ENCODE results near the gene STARD9. TPM values are rescaled to one million over a fixed set of nuclear protein-coding genes. Genes with fewer than 3 reads are reported as not detected.

The STARD9 gene
- total and polyA plus RNA-seq, 10 of the 15 experiments (the other 5 are each of a cell fraction or from before 2014, with no cell fraction given) = 0.58 to 11.5 (median 6.1) TPM

- no peak for TF ChIP-seq CEBPZ (IDR thresholded peaks at IDR 0.05; ENCODE audit: low read depth, low read length)
- no peak for TF ChIP-seq ZNF217 (IDR thresholded peaks at IDR 0.05)
Observed at GRCh38 chr15:42688301-42688700, 112.9 kb downstream of the STARD9 start (continued).

- no peaks in the 10 kb centered on the region for H3K79me2 ChIP-seq (ENCODE audit: control insufficient read depth, insufficient read depth, low read length)
- CTCF ChIA-PET = no interaction called here
- in situ Hi-C loops (cut with MboI) (no loop called here), intact Hi-C loops (cut with micrococcal nuclease; ENCODE audit: unreplicated experiment) (no loop called here)
- H3K9ac ChIP-seq (ENCODE audit: control insufficient read depth, insufficient read depth, low read length) = no peak overlapping the region
- DNase-seq (ENCODE audit: low read depth, low spot score) (no peak), ATAC-seq (no peak), FAIRE-seq (no peak)
- no peaks in the 10 kb centered on the region for H3K9me3 ChIP-seq (replicated peaks; ENCODE audit: control insufficient read depth, insufficient read depth, low read length)
- RAD21 ChIA-PET (ENCODE audit: unreplicated experiment) = no interaction called here
- H3K4me2 ChIP-seq (ENCODE audit: control insufficient read depth, insufficient read depth) = no peak overlapping the region
- H3K4me3 ChIP-seq = no peak overlapping the region
- H3K36me3 ChIP-seq (ENCODE audit: control insufficient read depth in 2 of 2, insufficient read depth in 2 of 2, low read length in 1 of 2) = no peaks in the 10 kb centered on the region; a peak in 2 of 4 replicates
- no peak overlapping the region for H2AFZ ChIP-seq (ENCODE audit: control insufficient read depth, low read depth, low read length)
- no peaks in the 10 kb centered on the region for H3K4me1 ChIP-seq (ENCODE audit: control insufficient read depth, insufficient read depth, low read length)
- WGBS (ENCODE audit: insufficient coverage, insufficient replicate concordance, low lambda C conversion rate, missing lambda C conversion rate) = 89% methylated on average over 4 of the region's 4 CpGs
- SMC1A ChIA-PET (ENCODE audit: uncharacterized antibody, unreplicated experiment) = no interaction called here
- TF ChIP-seq, protein P1, sequence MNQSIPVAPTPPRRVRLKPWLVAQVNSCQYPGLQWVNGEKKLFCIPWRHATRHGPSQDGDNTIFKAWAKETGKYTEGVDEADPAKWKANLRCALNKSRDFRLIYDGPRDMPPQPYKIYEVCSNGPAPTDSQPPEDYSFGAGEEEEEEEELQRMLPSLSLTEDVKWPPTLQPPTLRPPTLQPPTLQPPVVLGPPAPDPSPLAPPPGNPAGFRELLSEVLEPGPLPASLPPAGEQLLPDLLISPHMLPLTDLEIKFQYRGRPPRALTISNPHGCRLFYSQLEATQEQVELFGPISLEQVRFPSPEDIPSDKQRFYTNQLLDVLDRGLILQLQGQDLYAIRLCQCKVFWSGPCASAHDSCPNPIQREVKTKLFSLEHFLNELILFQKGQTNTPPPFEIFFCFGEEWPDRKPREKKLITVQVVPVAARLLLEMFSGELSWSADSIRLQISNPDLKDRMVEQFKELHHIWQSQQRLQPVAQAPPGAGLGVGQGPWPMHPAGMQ (IDR thresholded peaks at IDR 0.05; ENCODE audit: borderline replicate concordance) = no peak
- TF ChIP-seq, protein P2, sequence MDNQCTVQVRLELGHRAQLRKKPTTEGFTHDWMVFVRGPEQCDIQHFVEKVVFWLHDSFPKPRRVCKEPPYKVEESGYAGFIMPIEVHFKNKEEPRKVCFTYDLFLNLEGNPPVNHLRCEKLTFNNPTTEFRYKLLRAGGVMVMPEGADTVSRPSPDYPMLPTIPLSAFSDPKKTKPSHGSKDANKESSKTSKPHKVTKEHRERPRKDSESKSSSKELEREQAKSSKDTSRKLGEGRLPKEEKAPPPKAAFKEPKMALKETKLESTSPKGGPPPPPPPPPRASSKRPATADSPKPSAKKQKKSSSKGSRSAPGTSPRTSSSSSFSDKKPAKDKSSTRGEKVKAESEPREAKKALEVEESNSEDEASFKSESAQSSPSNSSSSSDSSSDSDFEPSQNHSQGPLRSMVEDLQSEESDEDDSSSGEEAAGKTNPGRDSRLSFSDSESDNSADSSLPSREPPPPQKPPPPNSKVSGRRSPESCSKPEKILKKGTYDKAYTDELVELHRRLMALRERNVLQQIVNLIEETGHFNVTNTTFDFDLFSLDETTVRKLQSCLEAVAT (IDR thresholded peaks at IDR 0.05) = no peak
- TF ChIP-seq SIX5 (IDR thresholded peaks at IDR 0.05; ENCODE audit: low read depth, low read length, severe bottlenecking) (no peak), RB1 (IDR thresholded peaks at IDR 0.05; ENCODE audit: borderline replicate concordance) (no peak), TCF3 (IDR thresholded peaks at IDR 0.05; ENCODE audit: borderline replicate concordance, insufficient read depth, low read depth, low read length) (no peak), PAX5 (IDR thresholded peaks at IDR 0.05; ENCODE audit: borderline replicate concordance, low read depth, low read length) (no peak), SMARCA5 (IDR thresholded peaks at IDR 0.05) (no peak), TBL1XR1 (IDR thresholded peaks at IDR 0.05; ENCODE audit: low read depth, low read length) (no peak), STAT1 (conservative IDR thresholded peaks at IDR 0.05) (no peak)
- no peaks in the 10 kb centered on the region for H4K20me1 ChIP-seq (ENCODE audit: control insufficient read depth, insufficient read depth)
- no TSS peak for BruUV-seq (replicated peaks)
- H3K27me3 ChIP-seq (replicated peaks in 1 of 2; ENCODE audit: control insufficient read depth in 2 of 2, insufficient read depth in 2 of 2, low read length in 1 of 2) = no peaks in the 10 kb centered on the region
- no peak overlapping the region for H3K27ac ChIP-seq (ENCODE audit: control insufficient read depth, insufficient read depth)
- POLR2A ChIA-PET = no interaction called here
Observed at GRCh38 chr15:42691308-42691707, 115.9 kb downstream of the STARD9 start.

Measured in GM12878 (cell line).